OCI-LY3 (cell line): Measurements from ENCODE around the gene BBS1.

ENCODE experiments used
- H2AFZ ChIP-seq: fragments of 200-600, 300-600 bp; shearing (Covaris generic); 2 replicates; pipeline ENCODE4 v1.6.0; 2014; ENCODE audit warnings: antibody characterized with exemption, low read depth, low read length
- H3K27ac ChIP-seq: fragments of 200-600, 300-600 bp; sonication (generic); 2 replicates; pipeline ENCODE4 v1.5.1; 2014; ENCODE audit warnings: mild to moderate bottlenecking, low read length, moderate library complexity, mixed read lengths
- H3K27me3 ChIP-seq: fragments of 200-600, 300-600 bp; sonication (generic); 2 replicates; pipeline ENCODE4 v1.6.1; 2014; ENCODE audit warnings: low read depth, low read length, mixed read lengths
- H3K36me3 ChIP-seq: fragments of 200-600, 300-600 bp; sonication (generic); replicated peaks from 2 replicates; pipeline ENCODE3; 2014; ENCODE audit warnings: low read depth, low read length, mixed read lengths
- H3K4me1 ChIP-seq: fragments of 300-600, 200-600 bp; sonication (generic); 2 replicates; pipeline ENCODE4 v1.6.1; 2014; ENCODE audit warnings: low read length, mixed read lengths
- H3K4me2 ChIP-seq: fragments of 200-600, 300-600 bp; sonication (generic); 2 replicates; pipeline ENCODE4 v1.6.1; 2014; ENCODE audit warnings: low read length, mixed read lengths
- H3K4me3 ChIP-seq: fragments of 300-600, 200-600 bp; sonication (generic); 2 replicates; pipeline ENCODE4 v1.5.1; 2014; ENCODE audit warnings: antibody characterized with exemption, mild to moderate bottlenecking, low read length, moderate library complexity
- H3K79me2 ChIP-seq: fragments of 300-600, 200-600 bp; shearing (Covaris generic); 2 replicates; pipeline ENCODE4 v1.6.1; 2014; ENCODE audit warnings: mild to moderate bottlenecking, low read length, mixed read lengths
- H3K9ac ChIP-seq: fragments of 300-600, 200-600 bp; shearing (Covaris generic); 2 replicates; pipeline ENCODE4 v1.6.0; 2014; ENCODE audit warnings: mild to moderate bottlenecking, low read length, moderate library complexity
- H3K9me3 ChIP-seq: fragments of 200-600, 300-600 bp; shearing (Covaris generic); 2 replicates; pipeline ENCODE4 v1.6.1; 2014; ENCODE audit warnings: low read length, mixed read lengths; ENCODE audit not compliant: insufficient read depth
- H4K20me1 ChIP-seq: fragments of 200-600, 300-600 bp; sonication (generic); 2 replicates; pipeline ENCODE4 v1.6.1; 2016; ENCODE audit warnings: low read length, mixed read lengths; ENCODE audit not compliant: insufficient read depth
- CTCF ChIP-seq: fragments of 200-600, 300-600 bp; sonication (generic); IDR thresholded peaks from 2 replicates; pipeline ENCODE4 v1.5.1; 2014; ENCODE audit warnings: antibody characterized with exemption, low read length, low read depth
- EZH2phosphoT487 ChIP-seq: fragments of 200-600 bp; shearing (Covaris generic); IDR thresholded peaks from 2 replicates; pipeline ENCODE4 v1.6.1; 2018; ENCODE audit warnings: antibody characterized with exemption, mixed run types, low read depth

Gene BBS1

GRCh38 chr11:66529069-66529468, 18.6 kb downstream of the BBS1 start:
- Histone ChIP-seq H3K36me3 (peaks cover 4% of the 10 kb centered on the region), H2AFZ (no peak overlapping the region), H3K27me3 (no peaks in the 10 kb centered on the region), H3K79me2 (no peaks in the 10 kb centered on the region), H3K4me2 (no peak overlapping the region), H3K27ac (no peak overlapping the region), H3K4me1 (no peaks in the 10 kb centered on the region), H3K4me3 (no peak overlapping the region), H3K9ac (no peak overlapping the region), H4K20me1 (no peaks in the 10 kb centered on the region), H3K9me3 (no peaks in the 10 kb centered on the region)
- TF ChIP-seq EZH2phosphoT487, result no peak
- no peak for TF ChIP-seq CTCF

- no peaks in the 10 kb centered on the region for H3K79me2 ChIP-seq
- no peak overlapping the region for H3K4me2 ChIP-seq
- H3K27me3 ChIP-seq, result no peaks in the 10 kb centered on the region
- H2AFZ ChIP-seq, result no peak overlapping the region
- H3K4me1 ChIP-seq, result no peaks in the 10 kb centered on the region
- no peaks in the 10 kb centered on the region for H4K20me1 ChIP-seq
- no peak overlapping the region for H3K27ac ChIP-seq
- H3K9me3 ChIP-seq, result no peaks in the 10 kb centered on the region
- no peak overlapping the region for H3K4me3 ChIP-seq
- TF ChIP-seq EZH2phosphoT487, result no peak
- TF ChIP-seq CTCF, result no peak
- H3K9ac ChIP-seq, result no peak overlapping the region
- no peaks in the 10 kb centered on the region for H3K36me3 ChIP-seq
Observed at GRCh38 chr11:66529655-66530054, 19.2 kb downstream of the BBS1 start.

- H3K9me3 ChIP-seq, result no peaks in the 10 kb centered on the region
- H3K4me3 ChIP-seq, result no peak overlapping the region
- H3K27ac ChIP-seq, result no peak overlapping the region
- H2AFZ ChIP-seq, result no peak overlapping the region
- no peaks in the 10 kb centered on the region for H3K27me3 ChIP-seq
- H3K9ac ChIP-seq, result no peak overlapping the region
- no peaks in the 10 kb centered on the region for H3K79me2 ChIP-seq
- no peaks in the 10 kb centered on the region for H4K20me1 ChIP-seq
- H3K4me2 ChIP-seq, result no peak overlapping the region
- H3K4me1 ChIP-seq, result no peaks in the 10 kb centered on the region
- TF ChIP-seq CTCF (no peak), EZH2phosphoT487 (no peak)
- H3K36me3 ChIP-seq, result peaks cover 7% of the 10 kb centered on the region
Observed at GRCh38 chr11:66530927-66531709, 20.7 kb downstream of the BBS1 start.

GRCh38 chr11:66531841-66532240, 21.4 kb downstream of the BBS1 start:
- TF ChIP-seq EZH2phosphoT487 (no peak), CTCF (no peak)
- no peak overlapping the region for H2AFZ ChIP-seq
- H3K36me3 ChIP-seq, result peaks cover 9% of the 10 kb centered on the region
- no peak overlapping the region for H3K27ac ChIP-seq
- H4K20me1 ChIP-seq, result no peaks in the 10 kb centered on the region
- no peaks in the 10 kb centered on the region for H3K27me3 ChIP-seq
- no peak overlapping the region for H3K9ac ChIP-seq
- no peak overlapping the region for H3K4me2 ChIP-seq
- no peak overlapping the region for H3K4me3 ChIP-seq
- H3K79me2 ChIP-seq, result no peaks in the 10 kb centered on the region
- H3K4me1 ChIP-seq, result no peaks in the 10 kb centered on the region
- H3K9me3 ChIP-seq, result no peaks in the 10 kb centered on the region
